Ishikawa (cell line): ENCODE measurements around the gene IQUB.

ENCODE experiments used
- CEBPB ChIP-seq: IDR thresholded peaks from 2 replicates; pipeline ENCODE4 v1.6.1; 2012
- CREB1 ChIP-seq: IDR thresholded peaks from 2 replicates; pipeline ENCODE4 v1.6.1; 2012; ENCODE audit warnings: low read depth
- EGR1 ChIP-seq: IDR thresholded peaks from 2 replicates; pipeline ENCODE4 v1.6.1; 2012
- EP300 ChIP-seq: IDR thresholded peaks from 2 replicates; pipeline ENCODE4 v1.6.1; 2012; ENCODE audit warnings: borderline replicate concordance
- FOXM1 ChIP-seq: IDR thresholded peaks from 2 replicates; pipeline ENCODE4 v1.6.1; 2012; ENCODE audit warnings: low read depth, borderline replicate concordance
- RAD21 ChIP-seq: IDR thresholded peaks from 2 replicates; pipeline ENCODE4 v1.6.1; 2012; ENCODE audit warnings: low read depth
- REST ChIP-seq: IDR thresholded peaks from 2 replicates; pipeline ENCODE4 v1.6.1; 2012; ENCODE audit warnings: low read depth, mild to moderate bottlenecking
- TAF1 ChIP-seq: IDR thresholded peaks from 2 replicates; pipeline ENCODE4 v1.6.1; 2012; ENCODE audit warnings: low read depth, mild to moderate bottlenecking
- TCF12 ChIP-seq: IDR thresholded peaks from 2 replicates; pipeline ENCODE4 v1.6.1; 2012; ENCODE audit warnings: low read depth
- TEAD4 ChIP-seq: IDR thresholded peaks from 2 replicates; pipeline ENCODE4 v1.6.1; 2012
- YY1 ChIP-seq: IDR thresholded peaks from 2 replicates; pipeline ENCODE4 v1.6.1; 2012; ENCODE audit warnings: low read depth
- TF ChIP-seq, protein P1 (sequence below): IDR thresholded peaks from 2 replicates; pipeline ENCODE4 v1.6.1; 2012
- TF ChIP-seq, protein P2 (sequence below): IDR thresholded peaks from 2 replicates; pipeline ENCODE4 v1.6.1; 2012

DNA sequence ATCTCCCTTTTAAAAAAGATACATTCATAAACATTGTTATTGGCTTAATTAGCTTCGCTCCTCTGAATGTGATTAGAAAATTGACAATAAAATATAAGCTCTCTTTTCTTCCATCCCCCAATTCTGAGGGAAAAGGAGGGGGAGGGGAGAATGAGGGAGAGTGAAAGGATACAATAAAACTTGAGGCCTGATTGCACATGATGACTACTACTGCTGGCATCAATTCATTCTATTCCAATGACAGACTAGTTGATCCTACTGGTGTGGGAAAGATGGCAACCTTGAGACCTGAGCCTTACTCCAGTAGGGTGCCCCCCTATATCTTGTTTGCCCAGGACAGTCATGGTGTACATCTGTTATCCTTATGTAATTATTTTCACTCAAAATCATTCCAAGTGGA is 4.5 kb upstream of the IQUB start:
- TF ChIP-seq YY1, result no peak
- no peak for TF ChIP-seq REST
- no peak for TF ChIP-seq RAD21
- TF ChIP-seq TAF1, result no peak
- no peak for TF ChIP-seq FOXM1
- TF ChIP-seq, protein P1, sequence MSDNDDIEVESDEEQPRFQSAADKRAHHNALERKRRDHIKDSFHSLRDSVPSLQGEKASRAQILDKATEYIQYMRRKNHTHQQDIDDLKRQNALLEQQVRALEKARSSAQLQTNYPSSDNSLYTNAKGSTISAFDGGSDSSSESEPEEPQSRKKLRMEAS, result no peak
- no peak for TF ChIP-seq CEBPB
- TF ChIP-seq TEAD4, result no peak
- no peak for TF ChIP-seq EP300
- TF ChIP-seq, protein P2, sequence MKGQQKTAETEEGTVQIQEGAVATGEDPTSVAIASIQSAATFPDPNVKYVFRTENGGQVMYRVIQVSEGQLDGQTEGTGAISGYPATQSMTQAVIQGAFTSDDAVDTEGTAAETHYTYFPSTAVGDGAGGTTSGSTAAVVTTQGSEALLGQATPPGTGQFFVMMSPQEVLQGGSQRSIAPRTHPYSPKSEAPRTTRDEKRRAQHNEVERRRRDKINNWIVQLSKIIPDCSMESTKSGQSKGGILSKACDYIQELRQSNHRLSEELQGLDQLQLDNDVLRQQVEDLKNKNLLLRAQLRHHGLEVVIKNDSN, result no peak
- TF ChIP-seq CREB1, result no peak
- TF ChIP-seq EGR1, result no peak
- no peak for TF ChIP-seq TCF12
